Mesodermal cell (in vitro differentiated cells): ENCODE results near the gene PPP1R15B.

Source experiments
- H3K27ac ChIP-seq: 2 replicates; pipeline ENCODE4 v1.7.0; 2013; ENCODE audit warnings: mild to moderate bottlenecking, low read depth, low read length, moderate library complexity; ENCODE audit not compliant: severe bottlenecking
- H3K36me3 ChIP-seq: 2 replicates; pipeline ENCODE4 v1.7.1; 2013; ENCODE audit warnings: mild to moderate bottlenecking, low read length, moderate library complexity; ENCODE audit not compliant: control insufficient read depth, insufficient read depth
- H3K4me1 ChIP-seq: one replicate; pipeline ENCODE4 v1.7.1; 2013; ENCODE audit warnings: mild to moderate bottlenecking, low read length; ENCODE audit not compliant: insufficient read depth, control insufficient read depth, poor library complexity, severe bottlenecking
- H3K4me3 ChIP-seq: 2 replicates; pipeline ENCODE4 v1.7.0; 2013; ENCODE audit warnings: low read length, control low read depth, mild to moderate bottlenecking; ENCODE audit not compliant: insufficient read depth, poor library complexity, severe bottlenecking; ENCODE audit errors: extremely low read depth
- H3K9me3 ChIP-seq: 2 replicates; pipeline ENCODE4 v1.7.1; 2013; ENCODE audit warnings: mild to moderate bottlenecking, low read length, moderate library complexity; ENCODE audit not compliant: control insufficient read depth
- WGBS, 2 experiments: methylation state at CpG; one replicate each; pipeline ENCODE4 v1.1.5; 2013; ENCODE audit warnings: missing lambda C conversion rate in 2 of 2; ENCODE audit not compliant: insufficient coverage in 2 of 2; 5-methylcytosine and 5-hydroxymethylcytosine counted together

Gene PPP1R15B

DNA sequence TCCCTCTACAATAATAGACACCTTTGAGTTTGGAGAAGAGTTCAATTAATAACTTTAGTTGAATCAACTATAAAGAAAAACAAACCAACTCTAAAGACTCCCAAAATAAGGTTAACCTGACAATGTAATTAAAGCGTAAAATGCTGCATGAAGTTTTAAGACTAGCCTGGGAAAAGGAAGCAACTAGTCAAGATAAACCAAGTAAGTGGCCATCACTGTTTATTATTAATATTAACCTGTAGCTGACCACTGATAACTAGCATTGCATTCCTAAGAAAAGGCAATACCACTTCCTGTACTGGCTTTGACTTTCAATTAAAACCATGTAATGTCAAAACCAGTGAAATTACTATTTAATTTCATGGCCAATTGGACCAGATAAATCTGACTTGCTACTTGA is 3.0 kb downstream of the PPP1R15B start:
- Histone ChIP-seq H3K27ac (no peak overlapping the region), H3K4me1 (no peaks in the 10 kb centered on the region), H3K9me3 (no peaks in the 10 kb centered on the region), H3K4me3 (peak overlapping the region; percentile 95), H3K36me3 (peaks cover 41% of the 10 kb centered on the region)
- WGBS, 2 experiments, result no CpG with 5 or more reads among the region's 1 CpG

DNA sequence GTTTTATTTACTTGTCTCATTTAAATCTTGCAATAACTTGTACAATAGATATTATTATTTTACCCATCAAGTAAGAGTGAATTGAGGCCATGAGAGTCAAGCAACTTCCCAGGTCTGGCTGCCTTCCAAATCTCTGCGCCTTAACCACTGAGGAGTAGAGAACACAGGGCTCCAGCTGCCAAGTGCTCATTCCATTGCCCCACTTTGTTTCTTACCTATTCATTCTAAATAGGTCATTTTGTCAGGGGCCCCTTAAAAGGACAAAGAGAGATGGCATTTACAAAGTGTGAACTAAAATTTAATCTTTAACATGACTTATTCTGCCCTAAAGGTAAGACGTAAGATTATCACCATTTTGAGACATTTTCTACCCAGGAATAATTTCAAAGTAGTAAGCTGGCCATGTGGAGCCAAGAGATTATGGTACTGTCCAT is 3.5 kb downstream of the PPP1R15B start:
- no peaks in the 10 kb centered on the region for H3K9me3 ChIP-seq
- peak overlapping the region; percentile 95 for H3K4me3 ChIP-seq
- peaks cover 41% of the 10 kb centered on the region for H3K36me3 ChIP-seq

DNA sequence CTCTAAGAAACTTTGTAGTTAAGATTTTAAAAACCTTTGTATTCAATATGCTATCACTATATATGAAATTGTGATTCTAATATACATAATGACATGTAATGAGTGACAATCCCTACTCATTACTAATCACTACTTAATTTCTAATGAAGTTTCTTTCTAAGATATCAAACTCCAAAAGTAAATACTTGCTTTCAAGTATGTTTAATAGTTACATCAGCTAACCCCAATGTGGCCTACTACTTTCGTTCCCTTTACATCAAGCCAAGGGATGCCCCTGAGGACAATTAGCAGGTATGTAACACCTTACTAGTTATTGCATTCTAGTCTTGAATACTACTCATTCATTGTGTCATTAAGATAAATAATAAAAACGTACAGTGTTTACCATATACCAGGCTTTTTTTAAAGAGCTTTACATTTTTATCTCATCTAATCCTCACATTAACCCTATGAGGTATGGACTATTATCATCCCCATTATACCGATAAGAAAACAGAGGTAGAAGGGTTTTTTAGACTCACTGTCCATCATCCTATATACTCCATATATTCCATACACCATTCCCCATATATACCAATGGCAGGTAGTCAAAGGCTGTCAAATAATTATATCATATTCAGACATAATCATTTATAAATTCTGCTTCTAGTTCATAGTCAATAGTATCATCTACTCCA is 4.2 kb downstream of the PPP1R15B start:
- Histone ChIP-seq H3K9me3 (no peaks in the 10 kb centered on the region), H3K27ac (no peak overlapping the region), H3K4me1 (no peaks in the 10 kb centered on the region), H3K4me3 (peak overlapping the region; percentile 95), H3K36me3 (peaks cover 48% of the 10 kb centered on the region)
- WGBS, 2 experiments, result no CpG with 5 or more reads among the region's 3 CpGs

More for the DNA sequence above, 3.5 kb downstream of the PPP1R15B start:
- 0% methylated on average over 1 of the region's 2 CpGs for WGBS, 2 experiments
- H3K4me1 ChIP-seq, result no peaks in the 10 kb centered on the region
- no peak overlapping the region for H3K27ac ChIP-seq

DNA sequence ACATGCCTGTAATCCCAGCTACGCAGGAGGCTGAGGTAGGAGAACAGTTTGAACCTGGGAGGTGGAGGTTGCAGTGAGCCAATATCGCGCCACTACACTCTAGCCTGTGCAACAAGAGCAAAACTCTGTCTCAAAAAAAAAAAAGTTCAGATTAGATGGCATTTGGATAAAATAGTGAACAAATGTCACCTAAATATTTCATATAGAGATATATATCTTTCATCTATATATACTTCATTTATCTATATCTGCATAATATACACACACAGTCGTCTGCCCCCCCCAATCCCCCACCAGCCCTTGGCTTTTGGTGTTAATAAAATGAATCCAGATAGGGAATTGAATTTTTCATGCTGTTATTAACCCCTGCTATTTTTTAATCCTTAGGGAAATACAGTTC is 5.0 kb downstream of the PPP1R15B start:
- WGBS, 2 experiments, result 100% methylated on average over 1 of the region's 4 CpGs
- Histone ChIP-seq H3K4me3 (peak overlapping the region; percentile 22), H3K4me1 (no peaks in the 10 kb centered on the region), H3K9me3 (no peaks in the 10 kb centered on the region), H3K27ac (no peak overlapping the region), H3K36me3 (peaks cover 53% of the 10 kb centered on the region)

DNA sequence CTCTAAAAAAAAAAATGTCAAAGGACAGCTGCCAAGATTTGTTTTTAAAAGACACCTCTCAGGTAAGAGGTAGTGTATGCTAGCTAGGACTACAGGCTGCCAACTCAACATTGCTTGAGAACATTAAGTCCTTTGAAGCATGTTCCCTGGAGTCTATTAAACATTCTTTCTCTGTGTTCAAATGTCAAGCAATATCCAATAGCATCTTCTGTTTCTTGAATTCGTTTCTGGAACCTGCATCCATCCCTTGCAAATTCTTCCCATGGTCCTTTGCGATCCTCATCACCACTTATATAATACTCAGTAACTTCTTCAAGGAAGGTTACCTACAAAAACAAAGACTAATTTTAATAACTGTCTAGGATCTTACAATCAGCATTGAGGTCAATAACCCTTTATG is 5.6 kb downstream of the PPP1R15B start:
- 90 to 94% methylated on average over 2 of the region's 2 CpGs for WGBS, 2 experiments
- no peaks in the 10 kb centered on the region for H3K4me1 ChIP-seq
- H3K36me3 ChIP-seq, result peaks cover 56% of the 10 kb centered on the region
- peak overlapping the region; percentile 22 for H3K4me3 ChIP-seq
- no peaks in the 10 kb centered on the region for H3K9me3 ChIP-seq
- no peak overlapping the region for H3K27ac ChIP-seq

DNA sequence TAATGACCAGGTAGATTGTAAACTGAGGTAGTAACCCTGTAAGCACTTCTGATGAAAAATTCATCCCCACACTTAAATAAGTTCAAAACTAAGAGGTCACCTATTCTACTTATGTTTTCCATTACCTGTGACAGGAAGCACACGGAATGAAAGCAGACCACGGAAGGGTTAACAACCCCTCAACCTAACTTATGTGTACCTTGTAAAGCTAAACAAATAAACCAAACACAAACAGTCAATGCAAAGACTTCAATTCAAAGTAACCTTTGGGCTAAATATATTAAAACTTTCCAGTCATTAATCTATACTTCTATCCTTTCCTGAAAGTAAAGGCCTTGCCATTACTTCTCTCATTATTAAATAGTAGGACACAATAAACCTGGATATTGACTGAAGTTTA is 7.0 kb downstream of the PPP1R15B start:
- no peak overlapping the region for H3K27ac ChIP-seq
- H3K4me1 ChIP-seq, result no peaks in the 10 kb centered on the region
- no peak overlapping the region for H3K4me3 ChIP-seq
- 100% methylated on average over 1 to 2 of the region's 2 CpGs for WGBS, 2 experiments
- peaks cover 63% of the 10 kb centered on the region for H3K36me3 ChIP-seq
- no peaks in the 10 kb centered on the region for H3K9me3 ChIP-seq

DNA sequence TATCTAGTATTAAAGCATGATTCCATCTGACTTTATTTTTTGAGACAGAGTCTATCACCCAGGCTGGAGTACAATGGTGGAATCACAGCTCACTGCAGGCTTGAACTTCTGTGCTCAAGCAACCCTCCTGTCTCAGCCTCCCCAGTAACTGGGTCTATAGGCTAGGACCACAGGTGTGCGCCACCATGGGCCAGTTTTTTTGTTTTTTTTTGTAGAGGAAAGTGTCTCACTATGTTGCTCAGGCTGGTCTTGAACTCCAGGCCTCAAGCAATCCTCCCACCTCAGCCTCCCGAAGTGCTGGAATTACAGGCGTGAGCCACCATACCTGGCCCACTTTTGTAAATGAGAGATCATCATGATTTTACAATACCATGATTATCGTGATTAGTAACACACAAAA is 9.2 kb downstream of the PPP1R15B start:
- Histone ChIP-seq H3K4me3 (no peak overlapping the region), H3K9me3 (no peaks in the 10 kb centered on the region), H3K4me1 (no peaks in the 10 kb centered on the region), H3K36me3 (peaks cover 80% of the 10 kb centered on the region), H3K27ac (no peak overlapping the region)
- WGBS, 2 experiments, result 96% methylated on average over 3 of the region's 4 CpGs

DNA sequence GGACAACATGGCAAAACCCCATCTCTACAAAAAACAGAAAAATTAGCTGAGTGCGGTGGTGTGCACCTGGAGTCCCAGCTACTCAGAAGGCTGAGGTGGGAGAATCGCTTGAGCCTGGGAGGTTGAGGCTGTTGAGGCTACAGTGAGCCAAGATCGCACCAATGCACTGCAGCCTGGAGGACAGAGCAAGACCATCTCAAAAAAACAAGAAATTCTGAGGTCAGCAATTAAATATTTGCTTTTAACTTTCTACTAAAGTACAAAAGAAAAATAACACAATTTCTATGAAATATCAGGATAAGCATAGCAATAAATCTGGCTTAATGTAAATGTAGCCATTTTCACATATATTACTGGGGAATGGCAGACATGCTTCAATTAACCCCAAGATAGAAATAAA is 9.9 kb downstream of the PPP1R15B start:
- H3K4me1 ChIP-seq, result no peaks in the 10 kb centered on the region
- H3K27ac ChIP-seq, result no peak overlapping the region
- H3K4me3 ChIP-seq, result no peak overlapping the region
- 77 to 93% methylated on average over 2 of the region's 3 CpGs for WGBS, 2 experiments
- no peaks in the 10 kb centered on the region for H3K9me3 ChIP-seq
- H3K36me3 ChIP-seq, result peaks cover 85% of the 10 kb centered on the region

GRCh38 chr1:204400882-204401510 is 10.6 kb downstream of the PPP1R15B start:
- peaks cover 86% of the 10 kb centered on the region for H3K36me3 ChIP-seq
- no peaks in the 10 kb centered on the region for H3K9me3 ChIP-seq
- no peaks in the 10 kb centered on the region for H3K4me1 ChIP-seq
- no peak overlapping the region for H3K27ac ChIP-seq
- no peak overlapping the region for H3K4me3 ChIP-seq
- WGBS, 2 experiments, result 67 to 100% methylated on average over 1 of the region's 6 CpGs

DNA sequence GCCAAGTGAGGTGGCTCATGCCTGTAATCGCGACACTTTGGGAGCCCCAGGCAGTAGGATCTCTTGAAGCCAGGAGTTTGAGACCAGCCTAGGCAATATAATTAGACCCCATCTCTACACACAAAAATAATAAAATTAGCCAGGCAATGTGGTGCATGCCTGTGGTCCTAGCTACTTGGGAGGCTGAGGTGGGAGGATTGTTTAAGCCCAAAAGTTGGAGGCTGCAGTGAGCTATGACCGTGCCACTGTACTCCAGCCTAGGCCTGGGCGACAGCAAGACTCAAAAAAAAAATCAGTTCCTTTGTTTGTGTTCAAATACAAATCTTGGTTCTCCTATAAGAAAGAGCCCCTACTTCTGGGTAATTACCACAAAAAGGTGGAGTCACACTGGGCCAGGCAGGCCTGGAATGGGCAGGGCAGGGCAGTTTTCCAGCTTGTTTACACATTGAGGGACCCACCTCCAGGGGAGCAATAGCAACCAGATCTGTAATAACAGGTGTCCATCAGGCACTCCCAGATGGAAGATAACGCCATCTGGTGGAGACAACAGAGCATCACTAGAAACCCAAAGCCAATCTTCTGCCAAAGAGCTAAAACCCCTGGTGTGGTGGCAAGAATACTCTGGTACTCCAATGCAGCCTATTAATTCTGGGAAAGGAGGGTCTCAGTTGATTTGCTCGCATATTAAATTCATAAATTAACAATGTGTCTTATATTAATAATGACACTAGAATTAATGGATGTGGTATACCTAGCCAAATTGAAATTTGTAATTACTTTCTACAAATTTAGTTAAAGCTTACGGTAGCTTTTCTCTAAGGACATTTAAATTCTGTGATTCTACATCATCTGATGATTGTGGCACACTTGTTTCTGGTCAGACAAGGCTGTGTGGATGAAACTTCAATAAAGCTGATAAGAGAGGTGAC is 13.2 kb downstream of the PPP1R15B start:
- no peaks in the 10 kb centered on the region for H3K4me1 ChIP-seq
- H3K9me3 ChIP-seq, result no peaks in the 10 kb centered on the region
- H3K4me3 ChIP-seq, result no peak overlapping the region
- 70 to 95% methylated on average over 3 to 5 of the region's 7 CpGs for WGBS, 2 experiments
- H3K36me3 ChIP-seq, result peaks cover 63% of the 10 kb centered on the region
- no peak overlapping the region for H3K27ac ChIP-seq
